Ovary (tissue), 9 donors: ENCODE data around the gene NFKBIZ. TPM values are rescaled to one million over a fixed set of nuclear protein-coding genes. Genes with fewer than 3 reads are reported as not detected.

Experiments used
- DNase-seq, 5 donors: peaks; one replicate each; pipeline ENCODE4 v3.0.0-alpha.2; 2019 to 2020
- H3K27ac ChIP-seq, 2 donors: fragments of 200-600 bp; one replicate each; pipeline versions ENCODE4 v1.5.1 to v1.8.0; 2019 to 2022
- H3K27me3 ChIP-seq: fragments of 200-600 bp; one replicate; pipeline ENCODE4 v1.8.0; 2022
- H3K36me3 ChIP-seq: fragments of 200-600 bp; sonication (generic); one replicate; pipeline ENCODE4 v1.5.1; 2019
- H3K4me1 ChIP-seq: one replicate; pipeline ENCODE4 v1.8.1; 2013; ENCODE audit warnings: mild to moderate bottlenecking, moderate library complexity; ENCODE audit not compliant: insufficient read depth
- H3K4me3 ChIP-seq: fragments of 200-600 bp; sonication (generic); one replicate; pipeline ENCODE4 v1.5.1; 2017
- H3K9me3 ChIP-seq, 2 donors: fragments of 200-600 bp in 1 of 2; sonication (generic) in 1 of 2; one replicate each; pipeline versions ENCODE4 v1.5.1 to v1.8.1; 2013 to 2019; ENCODE audit warnings: mild to moderate bottlenecking in 1 of 2, moderate library complexity in 1 of 2
- EP300 ChIP-seq: sonication (generic); formaldehyde crosslinking; IDR thresholded peaks from one replicate; pipeline ENCODE4 v1.6.1; 2017; ENCODE audit warnings: antibody characterized with exemption
- POLR2A ChIP-seq: fragments of 450-650 bp; IDR thresholded peaks from one replicate; pipeline ENCODE4 v1.6.1; 2017; ENCODE audit warnings: antibody characterized with exemption, mild to moderate bottlenecking, moderate library complexity
- WGBS, 3 donors: extraction: QIAGEN DNeasy Blood & Tissue Kit in 1 of 3; methylation state at CpG; one replicate each; pipeline versions ENCODE4 v1.1.5 to v1.1.7; 2013 to 2017; 5-methylcytosine and 5-hydroxymethylcytosine counted together
- intact Hi-C, 4 donors: fragments of 100-400 bp; cut with DNase I; formaldehyde crosslinking; loops; one replicate each; pipeline versions ENCODE4 v1.11.0 to v1.15.1; 2022 to 2023
- polyA plus RNA-seq, 2 donors: library from polyadenylated mRNA; stranded (reverse); fragments of 200-250 nt in 1 of 2; fragments of 350-450 nt in 1 of 2; fragmentation: Illumina TruSeq in 1 of 2; extraction: RNeasy Lipid Tissue Mini Kit (QIAGEN cat#74804) in 1 of 2; gene quantifications; one replicate each; pipeline ENCODE4 v1.2.3, GENCODE V29; 2013 to 2014
- total RNA-seq, 7 donors: library from RNA; depleted of rRNA in 2 of 7; stranded (reverse); fragments of >200 nt in 2 of 7; fragmentation: NEBNext Ultra II Directional in 3 of 7; extraction: Animal tissue kit (Norgen Biotek cat#: 25700) in 3 of 7; gene quantifications; one replicate each; pipeline versions ENCODE4 v1.1.0 to v1.2.4, GENCODE V29; 2016 to 2023
- TF ChIP-seq, protein P1 (sequence below), 3 donors: fragments of 450-650 bp in 2 of 3; fragments of 200-600 bp in 1 of 3; IDR thresholded peaks; one replicate each; pipeline versions ENCODE4 v1.5.1 to v1.8.0; 2016 to 2022; ENCODE audit warnings: antibody characterized with exemption in 3 of 3, mild to moderate bottlenecking in 1 of 3
- donor health status: DM: no; HTN: no; CAD: no; lungs with moderate emphysema.
- donor health status: DM: no; HTN: no; CAD: no.
- donor health status: Bipolar disorder and iron deficiency.
- donor health status: DM: yes; HTN: yes; CAD: no.
- donor health status: DM: no; HTN: no; CAD: no.
- donor health status: DM: yes; HTN: yes; CAD: no.

The NFKBIZ gene
- total and polyA plus RNA-seq, 9 donors: 7.5 to 194 (median 42.0) TPM

DNA sequence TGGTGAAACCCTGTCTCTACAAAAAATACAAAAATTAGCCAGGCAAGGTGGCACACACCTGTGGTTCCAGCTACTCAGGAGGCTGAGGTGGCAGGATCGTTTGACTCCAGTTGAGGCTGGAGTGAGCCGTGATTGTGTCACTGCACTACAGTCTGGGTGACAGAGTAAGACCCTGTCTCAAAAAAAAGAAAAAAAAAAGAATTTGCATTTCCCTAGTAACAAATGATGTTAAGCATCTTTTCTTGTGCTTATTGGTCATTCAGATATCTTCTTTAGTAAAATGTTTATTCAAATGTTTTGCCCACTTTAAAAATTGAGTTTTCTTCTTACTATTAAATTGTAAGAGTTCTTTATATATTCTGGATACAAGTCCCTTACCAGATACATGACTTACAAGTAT is 48.7 kb downstream of the NFKBIZ start:
- no peak for DNase-seq
- Histone ChIP-seq H3K4me3 (no peak overlapping the region), H3K27ac (no peak overlapping the region), H3K4me1 (no peaks in the 10 kb centered on the region), H3K9me3 (no peaks in the 10 kb centered on the region), H3K27me3 (no peaks in the 10 kb centered on the region), H3K36me3 (no peaks in the 10 kb centered on the region)
- intact Hi-C loops: no loop called here
- WGBS, 3 donors: 93 to 98% (median 93%) methylated on average over 2 of the region's 2 CpGs
- TF ChIP-seq EP300 (no peak), POLR2A (no peak)
- TF ChIP-seq, protein P1, sequence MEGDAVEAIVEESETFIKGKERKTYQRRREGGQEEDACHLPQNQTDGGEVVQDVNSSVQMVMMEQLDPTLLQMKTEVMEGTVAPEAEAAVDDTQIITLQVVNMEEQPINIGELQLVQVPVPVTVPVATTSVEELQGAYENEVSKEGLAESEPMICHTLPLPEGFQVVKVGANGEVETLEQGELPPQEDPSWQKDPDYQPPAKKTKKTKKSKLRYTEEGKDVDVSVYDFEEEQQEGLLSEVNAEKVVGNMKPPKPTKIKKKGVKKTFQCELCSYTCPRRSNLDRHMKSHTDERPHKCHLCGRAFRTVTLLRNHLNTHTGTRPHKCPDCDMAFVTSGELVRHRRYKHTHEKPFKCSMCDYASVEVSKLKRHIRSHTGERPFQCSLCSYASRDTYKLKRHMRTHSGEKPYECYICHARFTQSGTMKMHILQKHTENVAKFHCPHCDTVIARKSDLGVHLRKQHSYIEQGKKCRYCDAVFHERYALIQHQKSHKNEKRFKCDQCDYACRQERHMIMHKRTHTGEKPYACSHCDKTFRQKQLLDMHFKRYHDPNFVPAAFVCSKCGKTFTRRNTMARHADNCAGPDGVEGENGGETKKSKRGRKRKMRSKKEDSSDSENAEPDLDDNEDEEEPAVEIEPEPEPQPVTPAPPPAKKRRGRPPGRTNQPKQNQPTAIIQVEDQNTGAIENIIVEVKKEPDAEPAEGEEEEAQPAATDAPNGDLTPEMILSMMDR (IDR thresholded peaks at IDR 0.05): no peak

GRCh38 chr3:101898752-101899169 is 49.4 kb downstream of the NFKBIZ start:
- Histone ChIP-seq H3K36me3 (no peaks in the 10 kb centered on the region), H3K4me1 (no peaks in the 10 kb centered on the region), H3K9me3 (no peaks in the 10 kb centered on the region), H3K27ac (no peak overlapping the region), H3K4me3 (no peak overlapping the region), H3K27me3 (no peaks in the 10 kb centered on the region)
- intact Hi-C loops: no loop called here
- DNase-seq: no peak
- TF ChIP-seq, protein P1 (IDR thresholded peaks at IDR 0.05): no peak
- no peak for TF ChIP-seq EP300
- no peak for TF ChIP-seq POLR2A
- WGBS, 3 donors: 52 to 54% (median 54%) methylated on average over 5 of the region's 5 CpGs

DNA sequence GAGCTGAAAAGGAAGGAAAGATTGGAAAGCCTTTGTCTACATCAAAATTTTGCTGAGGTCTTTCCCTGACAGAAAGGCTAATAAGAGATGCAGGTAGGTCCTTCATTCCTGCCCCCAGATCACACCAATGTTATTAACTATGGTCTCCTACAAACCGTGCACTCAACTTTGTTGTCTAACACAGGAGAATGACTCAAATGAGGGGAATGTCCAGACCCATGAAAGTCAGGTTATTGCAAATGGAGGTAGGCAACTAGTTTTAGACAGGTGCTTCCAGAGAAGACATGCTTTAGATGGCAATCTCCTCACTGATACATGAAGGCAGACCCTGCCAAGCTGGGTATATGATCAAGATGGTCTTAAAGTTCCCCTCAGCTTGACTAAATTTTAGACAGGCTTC is 51.0 kb downstream of the NFKBIZ start:
- TF ChIP-seq, protein P1 (IDR thresholded peaks at IDR 0.05): no peak
- TF ChIP-seq POLR2A: no peak
- no peak for TF ChIP-seq EP300
- H3K27ac ChIP-seq: no peak overlapping the region
- H3K27me3 ChIP-seq: no peaks in the 10 kb centered on the region
- no peak overlapping the region for H3K4me3 ChIP-seq
- H3K4me1 ChIP-seq: no peaks in the 10 kb centered on the region
- DNase-seq: no peak
- intact Hi-C loops: no loop called here
- WGBS, 3 donors: 88 to 96% (median 88%) methylated on average over 1 of the region's 1 CpG
- no peaks in the 10 kb centered on the region for H3K36me3 ChIP-seq
- H3K9me3 ChIP-seq: no peaks in the 10 kb centered on the region

- 83 to 86% (median 83%) methylated on average over 2 of the region's 2 CpGs for WGBS, 3 donors
- no peak overlapping the region for H3K4me3 ChIP-seq
- TF ChIP-seq POLR2A: no peak
- TF ChIP-seq EP300: no peak
- TF ChIP-seq, protein P1 (IDR thresholded peaks at IDR 0.05): no peak
- no peaks in the 10 kb centered on the region for H3K27me3 ChIP-seq
- DNase-seq: no peak
- no peaks in the 10 kb centered on the region for H3K4me1 ChIP-seq
- no peaks in the 10 kb centered on the region for H3K9me3 ChIP-seq
- no peaks in the 10 kb centered on the region for H3K36me3 ChIP-seq
- no peak overlapping the region for H3K27ac ChIP-seq
- intact Hi-C loops: no loop called here
These were observed 51.4 kb downstream of the NFKBIZ start for GRCh38 chr3:101900736-101901135.

GRCh38 chr3:101902041-101902440 is 52.7 kb downstream of the NFKBIZ start:
- no peaks in the 10 kb centered on the region for H3K4me1 ChIP-seq
- H3K9me3 ChIP-seq: no peaks in the 10 kb centered on the region
- no peak for DNase-seq
- no peaks in the 10 kb centered on the region for H3K27me3 ChIP-seq
- intact Hi-C loops: no loop called here
- no peaks in the 10 kb centered on the region for H3K36me3 ChIP-seq
- H3K27ac ChIP-seq: no peak overlapping the region
- H3K4me3 ChIP-seq: no peak overlapping the region
- 84 to 92% (median 88%) methylated on average over 1 of the region's 1 CpG for WGBS, 3 donors
- TF ChIP-seq POLR2A (no peak), EP300 (no peak)
- TF ChIP-seq, protein P1 (IDR thresholded peaks at IDR 0.05): no peak
